Measurements from ENCODE around the gene IL1RL2.

DNA sequence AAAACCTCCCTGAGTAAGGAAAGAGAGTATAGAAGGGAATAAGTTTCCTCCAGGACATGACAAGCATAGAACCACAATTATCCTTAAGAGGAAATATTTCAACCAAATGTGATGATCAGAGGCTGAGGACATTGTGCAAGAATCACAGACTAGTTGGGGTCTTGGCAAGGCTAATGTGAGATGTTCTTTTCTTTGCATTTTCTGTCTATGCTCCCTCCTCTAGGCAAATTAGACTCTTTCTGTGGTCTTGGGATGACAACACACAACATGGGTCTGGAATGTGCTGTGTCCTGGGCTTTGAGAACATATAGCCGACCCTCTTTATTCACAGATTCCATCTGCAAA is 92.5 kb downstream of the IL1RL2 start:
- TF ChIP-seq CTCF (IDR thresholded peaks at IDR 0.05 in 4 of 5, conservative IDR thresholded peaks at IDR 0.05 in 1 of 5) (no peak), POLR2A (IDR thresholded peaks at IDR 0.05) (no peak)

Measured in gastrocnemius medialis (tissue), 4 donors.